H1 (cell line): ENCODE data around the gene ZBTB46. TPM values are rescaled to one million over a fixed set of nuclear protein-coding genes. Genes with fewer than 3 reads are reported as not detected.

ENCODE experiments used
- CTCF ChIA-PET: fragments of 300-600 bp; sonication (Branson Sonifier 250); formaldehyde crosslinking; loops from one replicate; lab custom pipeline; 2021; ENCODE audit not compliant: partially characterized antibody; lab: Charles Lee
- POLR2A ChIA-PET: fragments of 300-600 bp; sonication (Branson Sonifier 250); formaldehyde crosslinking; loops from one replicate; lab custom pipeline; 2021; ENCODE audit warnings: inconsistent platforms; ENCODE audit not compliant: partially characterized antibody; lab: Charles Lee
- DNase-seq, 2 experiments: peaks; one replicate each; pipeline versions ENCODE4 v3.0.0 to v3.0.0-alpha.2; 2010 to 2022; ENCODE audit warnings: low spot score in 2 of 2, low read depth in 1 of 2, mixed read lengths in 1 of 2
- FAIRE-seq: peaks from 2 replicates; lab custom pipeline; 2011; peaks lifted over from hg19 to GRCh38; lab: Jason Lieb, UNC
- H2AFZ ChIP-seq: 2 replicates; pipeline ENCODE4 v1.8.1; 2012; ENCODE audit warnings: low read length, inconsistent platforms
- H2AK5ac ChIP-seq: 2 replicates; pipeline ENCODE4 v1.6.1; 2013; ENCODE audit warnings: low read depth, low read length
- H2BK120ac ChIP-seq: replicated peaks from 2 replicates; pipeline ENCODE3; 2013; ENCODE audit warnings: low read depth, low read length, inconsistent platforms
- H2BK12ac ChIP-seq: 2 replicates; pipeline ENCODE4 v1.6.1; 2013; ENCODE audit warnings: low read depth, low read length
- H2BK15ac ChIP-seq: 2 replicates; pipeline ENCODE4 v1.6.1; 2013; ENCODE audit warnings: low read length
- H2BK20ac ChIP-seq: 2 replicates; pipeline ENCODE4 v1.6.1; 2013; ENCODE audit warnings: low read length
- H2BK5ac ChIP-seq: 2 replicates; pipeline ENCODE4 v1.6.1; 2013; ENCODE audit warnings: low read depth, low read length
- H3K14ac ChIP-seq: 2 replicates; pipeline ENCODE4 v1.6.1; 2013; ENCODE audit warnings: inconsistent platforms; ENCODE audit not compliant: insufficient read length
- H3K18ac ChIP-seq: 2 replicates; pipeline ENCODE4 v1.6.1; 2013; ENCODE audit warnings: low read length; ENCODE audit errors: extremely low read depth
- H3K23ac ChIP-seq: 2 replicates; pipeline ENCODE4 v1.6.1; 2013; ENCODE audit warnings: inconsistent platforms; ENCODE audit not compliant: insufficient read length
- H3K23me2 ChIP-seq: 2 replicates; pipeline ENCODE4 v1.6.1; 2013; ENCODE audit warnings: low read depth, low read length
- H3K27ac ChIP-seq: 2 replicates; pipeline ENCODE4 v1.6.1; 2011; ENCODE audit warnings: low read depth, low read length, inconsistent platforms
- H3K27me3 ChIP-seq, 4 experiments: replicated peaks in 1 of 4; 1 replicate in 1 of 4; 2 replicates in 3 of 4; pipeline versions ENCODE4 v1.6.1 to v1.8.1; 2011 to 2013; ENCODE audit warnings: low read length in 3 of 4, mild to moderate bottlenecking in 3 of 4, inconsistent platforms in 2 of 4, mixed read lengths in 2 of 4, moderate library complexity in 1 of 4; ENCODE audit not compliant: control insufficient read depth in 3 of 4, insufficient read depth in 3 of 4; ENCODE audit errors: extremely low read depth in 1 of 4
- H3K36me3 ChIP-seq, 4 experiments: 2 replicates each; pipeline versions ENCODE4 v1.6.1 to v1.8.1; 2011 to 2013; ENCODE audit warnings: mild to moderate bottlenecking in 4 of 4, low read length in 3 of 4, moderate library complexity in 2 of 4, control low read depth in 1 of 4, inconsistent platforms in 1 of 4; ENCODE audit not compliant: insufficient read depth in 4 of 4, control insufficient read depth in 2 of 4
- H3K4ac ChIP-seq: replicated peaks from 2 replicates; pipeline ENCODE3; 2013; ENCODE audit warnings: low read length, low read depth, mixed read lengths, inconsistent platforms; ENCODE audit not compliant: insufficient read length
- H3K4me1 ChIP-seq, 4 experiments: replicated peaks in 1 of 4; 1 replicate in 1 of 4; 2 replicates in 3 of 4; pipeline versions ENCODE4 v1.6.1 to v1.8.1; 2011 to 2013; ENCODE audit warnings: low read length in 3 of 4, inconsistent platforms in 2 of 4, mixed read lengths in 1 of 4; ENCODE audit not compliant: insufficient read depth in 4 of 4, control insufficient read depth in 3 of 4
- H3K4me2 ChIP-seq, 2 experiments: 2 replicates each; pipeline versions ENCODE4 v1.6.1 to v1.8.1; 2011 to 2013; ENCODE audit warnings: low read depth in 2 of 2, low read length in 2 of 2, control low read depth in 1 of 2, inconsistent platforms in 1 of 2, mild to moderate bottlenecking in 1 of 2; ENCODE audit not compliant: insufficient read depth in 1 of 2
- H3K4me3 ChIP-seq, 4 experiments: fragments of 200-600, 300-600 bp in 1 of 4; sonication (generic), shearing (Covaris generic), sonication (Bioruptor Twin) in 1 of 4; 2 replicates each; pipeline versions ENCODE4 v1.5.1 to v1.8.1; 2011 to 2016; ENCODE audit warnings: low read length in 4 of 4, low read depth in 3 of 4, control low read depth in 2 of 4, inconsistent platforms in 2 of 4, mild to moderate bottlenecking in 2 of 4, mixed read lengths in 1 of 4, moderate library complexity in 1 of 4; ENCODE audit not compliant: insufficient read depth in 2 of 4; ENCODE audit errors: extremely low read depth in 1 of 4
- H3K56ac ChIP-seq: replicated peaks from 2 replicates; pipeline ENCODE3; 2013; ENCODE audit warnings: low read depth, mild to moderate bottlenecking, mixed read lengths, low read length, inconsistent platforms; ENCODE audit not compliant: insufficient read length
- H3K79me1 ChIP-seq: 2 replicates; pipeline ENCODE4 v1.6.1; 2013; ENCODE audit warnings: low read depth, low read length, control low read depth
- H3K79me2 ChIP-seq, 2 experiments: 2 replicates each; pipeline versions ENCODE4 v1.6.1 to v1.8.1; 2012 to 2013; ENCODE audit warnings: low read length in 2 of 2, mild to moderate bottlenecking in 2 of 2, inconsistent platforms in 1 of 2; ENCODE audit not compliant: insufficient read depth in 2 of 2, control insufficient read depth in 1 of 2
- H3K9ac ChIP-seq, 4 experiments: replicated peaks in 1 of 4; 1 replicate in 1 of 4; 2 replicates in 3 of 4; pipeline versions ENCODE4 v1.6.1 to v1.8.1; 2011 to 2013; ENCODE audit warnings: low read depth in 3 of 4, low read length in 3 of 4, control low read depth in 2 of 4, mild to moderate bottlenecking in 2 of 4, moderate library complexity in 2 of 4, inconsistent platforms in 1 of 4; ENCODE audit errors: extremely low read depth in 1 of 4
- H3K9me3 ChIP-seq, 2 experiments: 2 replicates each; pipeline versions ENCODE4 v1.6.1 to v1.8.1; 2012 to 2013; ENCODE audit warnings: mild to moderate bottlenecking in 2 of 2, moderate library complexity in 2 of 2, control low read depth in 1 of 2, inconsistent platforms in 1 of 2, low read depth in 1 of 2, low read length in 1 of 2, mixed read lengths in 1 of 2; ENCODE audit not compliant: insufficient read depth in 2 of 2
- H4K20me1 ChIP-seq, 2 experiments: replicated peaks in 1 of 2; 2 replicates each; pipeline versions ENCODE3 to v1.8.1; 2011 to 2013; ENCODE audit warnings: inconsistent platforms in 2 of 2, low read length in 2 of 2, mild to moderate bottlenecking in 1 of 2; ENCODE audit not compliant: insufficient read depth in 2 of 2, control insufficient read depth in 1 of 2
- H4K5ac ChIP-seq: 2 replicates; pipeline ENCODE4 v1.6.1; 2013; ENCODE audit warnings: low read length, low read depth, mixed read lengths, inconsistent platforms; ENCODE audit not compliant: insufficient read length
- H4K8ac ChIP-seq: 2 replicates; pipeline ENCODE4 v1.8.0; 2013; ENCODE audit warnings: mild to moderate bottlenecking, moderate library complexity, low read length, inconsistent platforms; ENCODE audit not compliant: insufficient read depth; ENCODE audit errors: extremely low read depth
- H4K91ac ChIP-seq: replicated peaks from 2 replicates; pipeline ENCODE3; 2013; ENCODE audit warnings: low read length, mixed read lengths, inconsistent platforms; ENCODE audit not compliant: insufficient read length
- BACH1 ChIP-seq: IDR thresholded peaks from 2 replicates; pipeline ENCODE4 v1.6.1; 2012; ENCODE audit warnings: low read length, improper control_type of control experiment
- BCL11A ChIP-seq, 2 experiments: IDR thresholded peaks; one replicate each; pipeline ENCODE4 v1.6.1; 2011; ENCODE audit warnings: low read depth in 2 of 2, low read length in 2 of 2, mild to moderate bottlenecking in 2 of 2
- CBX8 ChIP-seq: fragments of 300-800, 300-1000 bp; sonication (generic); IDR thresholded peaks from 2 replicates; pipeline ENCODE4 v1.7.1; 2016; ENCODE audit warnings: low read depth, low read length, borderline replicate concordance
- CREB1 ChIP-seq: IDR thresholded peaks from 2 replicates; pipeline ENCODE4 v1.6.1; 2012; ENCODE audit warnings: inconsistent platforms
- EZH2 ChIP-seq: fragments of 200-600 bp; sonication (generic); IDR thresholded peaks from 2 replicates; pipeline ENCODE4 v1.7.1; 2012; ENCODE audit warnings: low read depth, mild to moderate bottlenecking, moderate library complexity, low read length, inconsistent platforms; ENCODE audit not compliant: severe bottlenecking
- KDM4A ChIP-seq: IDR thresholded peaks from one replicate; pipeline ENCODE4 v1.7.1; 2012; ENCODE audit warnings: low read depth, mild to moderate bottlenecking, moderate library complexity, low read length, inconsistent platforms; ENCODE audit not compliant: severe bottlenecking
- KDM5A ChIP-seq: fragments of 200-600 bp; IDR thresholded peaks from 2 replicates; pipeline ENCODE4 v1.7.1; 2012; ENCODE audit warnings: mild to moderate bottlenecking, low read length, inconsistent platforms, mixed read lengths
- MAX ChIP-seq: IDR thresholded peaks from 2 replicates; pipeline ENCODE4 v1.6.1; 2012; ENCODE audit warnings: inconsistent platforms
- NANOG ChIP-seq: IDR thresholded peaks from 2 replicates; pipeline ENCODE4 v1.6.1; 2011; ENCODE audit warnings: low read length, low read depth, mild to moderate bottlenecking, inconsistent platforms; ENCODE audit not compliant: insufficient read depth, poor library complexity, severe bottlenecking
- POLR2A ChIP-seq, 2 experiments: IDR thresholded peaks; 1 replicate in 1 of 2; 2 replicates in 1 of 2; pipeline ENCODE4 v1.6.1; 2011; ENCODE audit warnings: low read depth in 2 of 2, low read length in 2 of 2, mild to moderate bottlenecking in 2 of 2; ENCODE audit errors: control extremely low read depth in 1 of 2
- RFX5 ChIP-seq: IDR thresholded peaks from 2 replicates; pipeline ENCODE4 v1.6.1; 2011; ENCODE audit warnings: low read depth, low read length, improper control_type of control experiment, borderline replicate concordance
- SIRT6 ChIP-seq: IDR thresholded peaks from one replicate; pipeline ENCODE4 v1.7.1; 2012; ENCODE audit warnings: low read length, inconsistent platforms
- SP4 ChIP-seq: IDR thresholded peaks from 2 replicates; pipeline ENCODE4 v1.6.1; 2012; ENCODE audit warnings: low read length, inconsistent platforms
- SRF ChIP-seq: IDR thresholded peaks from 2 replicates; pipeline ENCODE4 v1.6.1; 2011; ENCODE audit warnings: mild to moderate bottlenecking, low read depth, low read length, moderate library complexity
- TBP ChIP-seq: IDR thresholded peaks from 2 replicates; pipeline ENCODE4 v1.6.1; 2011; ENCODE audit warnings: low read depth, low read length, improper control_type of control experiment
- WGBS, 2 experiments: shearing (Covaris generic) in 1 of 2; methylation state at CpG; one replicate each; pipeline versions ENCODE4 v1.1.6 to v1.1.7; 2013 to 2015; ENCODE audit warnings: low lambda C conversion rate in 2 of 2, mixed read lengths in 2 of 2, inconsistent platforms in 1 of 2, low coverage in 1 of 2, missing lambda C conversion rate in 1 of 2; ENCODE audit not compliant: insufficient replicate concordance in 2 of 2, insufficient coverage in 1 of 2, insufficient read length in 1 of 2; ENCODE audit errors: extremely low coverage in 1 of 2, missing lambda C conversion rate in 1 of 2; 5-methylcytosine and 5-hydroxymethylcytosine counted together
- polyA plus RNA-seq, 7 experiments: library from polyadenylated mRNA; depleted of rRNA in 3 of 7; stranded (reverse) in 5 of 7; unstranded in 2 of 7; fragments of >200 nt in 5 of 7; fragments of 200-250 nt in 2 of 7; gene quantifications; 1 replicate in 5 of 7; 2 replicates in 1 of 7; 4 replicates in 1 of 7; pipeline versions ENCODE4 v1.2.1 to v1.2.3, GENCODE V29; 2011 to 2013; ENCODE audit warnings: missing spikeins in 2 of 7, mixed read lengths in 2 of 7
- total RNA-seq: library from RNA; stranded (reverse); fragmentation: NEBNext Ultra II Directional; extraction: Animal tissue kit (Norgen Biotek cat#: 25700); gene quantifications from 2 replicates; pipeline ENCODE4 v1.2.1, GENCODE V29; 2021

ZBTB46 gene
- total and polyA plus RNA-seq, 2 of the 8 experiments (the other 6 are each of a cell fraction or from before 2014, with no cell fraction given) = 6.4 to 22.4 TPM

GRCh38 chr20:63828545-63828944, 2.5 kb downstream of the ZBTB46 start:
- no peaks in the 10 kb centered on the region for H3K9me3 ChIP-seq
- FAIRE-seq (no peak), DNase-seq (no peak)
- POLR2A ChIA-PET = interaction anchor here (0.7 to 1.5 kb wide), 3 partner anchors 19 to 34 kb away, joined by 3 to 4 read pairs (median 4); no protein-coding TSS in a partner anchor
- no peak overlapping the region for H3K27ac ChIP-seq
- H3K14ac ChIP-seq = no peak overlapping the region
- no peak overlapping the region for H3K18ac ChIP-seq
- no peak overlapping the region for H3K56ac ChIP-seq
- no peak overlapping the region for H3K23ac ChIP-seq
- peaks cover 6 to 21% of the 10 kb centered on the region in 2 experiments for H4K20me1 ChIP-seq
- peaks cover 11% of the 10 kb centered on the region for H3K79me1 ChIP-seq
- CTCF ChIA-PET = interaction anchor here (0.9 to 1.5 kb wide), 6 partner anchors 11 to 46 kb away, joined by 3 to 5 read pairs (median 4); no protein-coding TSS in a partner anchor
- H2BK12ac ChIP-seq = no peak overlapping the region
- no peak overlapping the region for H2BK15ac ChIP-seq
- no peak overlapping the region for H4K91ac ChIP-seq
- H2AK5ac ChIP-seq = peak overlapping the region; percentile 7; the same call in 1 of the 2 replicates
- no peaks in the 10 kb centered on the region; a peak in 1 of 8 replicates for H3K36me3 ChIP-seq
- H2BK5ac ChIP-seq = no peak overlapping the region
- H3K4me1 ChIP-seq = peaks cover 3 to 16% (median 8%) of the 10 kb centered on the region in 4 experiments; a peak in 5 of 7 replicates
- H3K23me2 ChIP-seq = peaks cover 15% of the 10 kb centered on the region; the same call in 1 of the 2 replicates
- no peak overlapping the region for H2AFZ ChIP-seq
- H3K79me2 ChIP-seq = peaks cover 14 to 49% of the 10 kb centered on the region in 2 experiments
- H3K4me3 ChIP-seq = no peak overlapping the region
- no peak overlapping the region for H2BK120ac ChIP-seq
- no peak overlapping the region for H4K5ac ChIP-seq
- H2BK20ac ChIP-seq = no peak overlapping the region
- H3K4ac ChIP-seq = no peak overlapping the region
- H4K8ac ChIP-seq = no peak overlapping the region
- WGBS, 2 experiments = 87% methylated on average over 14 of the region's 14 CpGs; no CpG with 5 or more reads in 1 of the 2 experiments
- H3K9ac ChIP-seq = no peak overlapping the region
- peaks cover 14 to 32% (median 27%) of the 10 kb centered on the region in 4 experiments; a peak in 6 of 7 replicates for H3K27me3 ChIP-seq
- H3K4me2 ChIP-seq = peak overlapping the region in 1 of 2 experiments; percentile 96; a peak in 2 of 4 replicates
- TF ChIP-seq SIRT6 = no peak
- TF ChIP-seq NANOG = no peak
- no peak for TF ChIP-seq KDM5A
- TF ChIP-seq RFX5 = no peak
- TF ChIP-seq SRF = no peak
- no peak for TF ChIP-seq MAX
- no peak for TF ChIP-seq TBP
- TF ChIP-seq SP4 = no peak
- no peak for TF ChIP-seq KDM4A
- no peak for TF ChIP-seq CREB1
- TF ChIP-seq BCL11A (IDR thresholded peaks at IDR 0.05; ENCODE audit: low read depth in 2 of 2, low read length in 2 of 2) = no peak
- TF ChIP-seq BACH1 = no peak
- no peak for TF ChIP-seq CBX8
- no peak for TF ChIP-seq EZH2
- no peak for TF ChIP-seq POLR2A (IDR thresholded peaks at IDR 0.05; ENCODE audit: control extremely low read depth in 1 of 2, low read depth in 2 of 2, low read length in 2 of 2)
